ENCODE results near the gene KRT76.

KRT76 gene

DNA sequence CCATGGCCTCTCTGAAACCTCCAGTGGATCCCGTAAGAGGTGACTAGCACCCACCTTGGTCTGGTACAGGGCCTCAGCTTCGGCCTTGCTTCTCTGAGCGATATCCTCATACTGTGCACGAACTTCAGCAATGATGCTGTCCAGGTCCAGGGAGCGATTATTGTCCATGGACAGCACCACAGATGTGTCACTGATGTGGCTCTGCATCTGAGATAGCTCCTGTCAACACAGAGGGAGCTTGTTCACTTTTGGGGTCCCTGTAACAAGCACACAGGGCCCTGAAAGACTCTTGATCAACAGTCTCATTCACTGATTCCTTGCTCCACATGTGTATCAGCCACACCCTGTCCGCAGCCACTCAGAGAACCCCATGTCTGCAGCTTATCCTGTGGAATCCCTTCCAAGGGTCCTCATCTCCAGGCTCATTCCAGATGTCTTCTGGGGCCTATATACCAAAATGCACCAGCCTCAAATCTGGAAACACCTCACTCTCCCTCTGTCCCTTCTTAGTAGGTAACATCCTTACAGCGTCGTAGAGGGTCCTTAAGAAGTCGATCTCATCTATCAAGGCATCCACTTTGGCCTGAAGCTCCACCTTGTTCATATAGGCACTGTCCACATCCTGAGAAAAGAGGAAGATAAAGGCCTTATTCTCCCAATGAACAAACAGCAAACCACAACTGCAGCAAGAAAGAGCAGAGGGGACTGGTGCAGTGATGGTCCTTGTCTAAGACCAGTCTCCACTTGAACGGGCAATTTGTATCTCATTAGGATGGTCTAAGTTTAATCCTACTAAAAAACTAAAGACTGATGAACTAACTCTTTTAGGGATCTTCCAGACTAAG lies 15.3 kb upstream of the KRT76 start:
- Histone ChIP-seq H3K4me3 (ENCODE audit: low read depth in 1 of 2, low read length in 2 of 2) (no peak overlapping the region), H3K9ac (ENCODE audit: low read depth, low read length) (no peak overlapping the region), H3K27me3 (ENCODE audit: insufficient read depth, low read length, poor library complexity) (no peaks in the 10 kb centered on the region), H3K4me1 (ENCODE audit: insufficient read depth, low read length) (no peaks in the 10 kb centered on the region), H3K27ac (ENCODE audit: low read length) (no peak overlapping the region), H3K9me3 (ENCODE audit: insufficient read depth, low read length, severe bottlenecking) (no peaks in the 10 kb centered on the region), H4K20me1 (ENCODE audit: insufficient read depth, low read length) (0 out of 2 replicates have a peak, but pooled peaks cover 2% of the 10 kb centered on the region), H3K79me2 (ENCODE audit: insufficient read depth, low read length) (no peaks in the 10 kb centered on the region), H3K36me3 (ENCODE audit: insufficient read depth, low read length) (no peaks in the 10 kb centered on the region), H2AFZ (ENCODE audit: low read depth, low read length) (no peak overlapping the region), H3K4me2 (ENCODE audit: insufficient read depth, low read length) (no peak overlapping the region)
- DNase-seq = no peak
- no peak for TF ChIP-seq EZH2 (IDR thresholded peaks at IDR 0.05; ENCODE audit: borderline replicate concordance, low read depth, low read length, severe bottlenecking)
- ATAC-seq (ENCODE audit: insufficient read depth, low read depth) = no peak

DNA sequence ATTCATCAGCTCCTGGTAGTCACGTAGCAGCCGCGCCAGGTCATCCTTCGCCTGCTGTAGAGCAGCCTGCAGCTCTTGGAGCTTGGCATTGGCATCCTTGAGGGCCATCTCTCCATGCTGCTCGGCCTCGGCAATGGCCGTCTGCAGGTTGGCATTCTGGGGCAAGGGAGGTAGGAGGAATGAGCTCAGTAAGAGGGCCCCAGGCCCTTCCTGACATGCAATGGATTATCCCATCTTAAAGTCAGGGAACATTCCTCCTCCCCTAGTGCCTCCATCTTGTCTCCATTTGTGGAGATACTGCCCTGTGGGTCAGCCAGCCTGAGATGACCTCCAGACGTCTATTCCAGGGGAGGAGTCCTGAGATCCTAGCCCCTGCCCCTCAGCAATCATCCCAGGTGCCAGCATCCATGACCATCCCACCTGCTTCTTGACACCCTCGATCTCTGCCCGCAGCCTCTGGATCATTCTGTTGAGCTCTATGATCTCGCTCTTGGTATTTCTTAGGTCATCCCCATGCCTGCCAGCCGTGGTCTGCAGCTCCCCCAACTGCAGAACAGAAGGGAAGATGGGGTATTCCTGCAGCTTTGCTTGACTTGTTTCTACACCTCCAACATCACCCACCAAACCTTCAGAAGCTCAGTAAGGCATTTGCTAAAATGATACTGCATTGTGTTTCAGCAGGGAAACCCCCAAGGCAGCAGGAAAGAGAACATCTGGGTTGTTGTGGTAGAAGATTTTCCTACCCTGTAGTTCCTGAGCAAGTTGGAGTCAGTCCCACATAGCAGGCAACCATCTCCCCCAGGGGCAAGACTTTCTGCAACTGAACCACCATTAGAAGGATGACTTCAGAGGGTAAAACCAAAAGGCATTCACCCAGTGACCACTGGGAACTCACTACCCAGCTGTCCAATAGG lies 14.4 kb upstream of the KRT76 start:
- ATAC-seq (ENCODE audit: insufficient read depth, low read depth) (no peak), DNase-seq (no peak)
- no peak overlapping the region for H3K27ac ChIP-seq (ENCODE audit: low read length)
- H2AFZ ChIP-seq (ENCODE audit: low read depth, low read length) = no peak overlapping the region
- no peaks in the 10 kb centered on the region for H3K4me1 ChIP-seq (ENCODE audit: insufficient read depth, low read length)
- no peak for TF ChIP-seq EZH2 (IDR thresholded peaks at IDR 0.05; ENCODE audit: borderline replicate concordance, low read depth, low read length, severe bottlenecking)
- TF ChIP-seq, protein P1, sequence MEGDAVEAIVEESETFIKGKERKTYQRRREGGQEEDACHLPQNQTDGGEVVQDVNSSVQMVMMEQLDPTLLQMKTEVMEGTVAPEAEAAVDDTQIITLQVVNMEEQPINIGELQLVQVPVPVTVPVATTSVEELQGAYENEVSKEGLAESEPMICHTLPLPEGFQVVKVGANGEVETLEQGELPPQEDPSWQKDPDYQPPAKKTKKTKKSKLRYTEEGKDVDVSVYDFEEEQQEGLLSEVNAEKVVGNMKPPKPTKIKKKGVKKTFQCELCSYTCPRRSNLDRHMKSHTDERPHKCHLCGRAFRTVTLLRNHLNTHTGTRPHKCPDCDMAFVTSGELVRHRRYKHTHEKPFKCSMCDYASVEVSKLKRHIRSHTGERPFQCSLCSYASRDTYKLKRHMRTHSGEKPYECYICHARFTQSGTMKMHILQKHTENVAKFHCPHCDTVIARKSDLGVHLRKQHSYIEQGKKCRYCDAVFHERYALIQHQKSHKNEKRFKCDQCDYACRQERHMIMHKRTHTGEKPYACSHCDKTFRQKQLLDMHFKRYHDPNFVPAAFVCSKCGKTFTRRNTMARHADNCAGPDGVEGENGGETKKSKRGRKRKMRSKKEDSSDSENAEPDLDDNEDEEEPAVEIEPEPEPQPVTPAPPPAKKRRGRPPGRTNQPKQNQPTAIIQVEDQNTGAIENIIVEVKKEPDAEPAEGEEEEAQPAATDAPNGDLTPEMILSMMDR (IDR thresholded peaks at IDR 0.05; ENCODE audit: borderline replicate concordance, extremely low read depth, low read length, poor library complexity, severe bottlenecking) = no peak
- no peak overlapping the region for H3K4me2 ChIP-seq (ENCODE audit: insufficient read depth, low read length)
- H3K9ac ChIP-seq (ENCODE audit: low read depth, low read length) = no peak overlapping the region
- H4K20me1 ChIP-seq (ENCODE audit: insufficient read depth, low read length) = 0 out of 2 replicates have a peak, but pooled peaks cover 2% of the 10 kb centered on the region
- no peaks in the 10 kb centered on the region for H3K36me3 ChIP-seq (ENCODE audit: insufficient read depth, low read length)
- H3K4me3 ChIP-seq (ENCODE audit: low read depth in 1 of 2, low read length in 2 of 2) = no peak overlapping the region
- H3K9me3 ChIP-seq (ENCODE audit: insufficient read depth, low read length, severe bottlenecking) = no peaks in the 10 kb centered on the region
- H3K27me3 ChIP-seq (ENCODE audit: insufficient read depth, low read length, poor library complexity) = no peaks in the 10 kb centered on the region
- H3K79me2 ChIP-seq (ENCODE audit: insufficient read depth, low read length) = no peaks in the 10 kb centered on the region

DNA sequence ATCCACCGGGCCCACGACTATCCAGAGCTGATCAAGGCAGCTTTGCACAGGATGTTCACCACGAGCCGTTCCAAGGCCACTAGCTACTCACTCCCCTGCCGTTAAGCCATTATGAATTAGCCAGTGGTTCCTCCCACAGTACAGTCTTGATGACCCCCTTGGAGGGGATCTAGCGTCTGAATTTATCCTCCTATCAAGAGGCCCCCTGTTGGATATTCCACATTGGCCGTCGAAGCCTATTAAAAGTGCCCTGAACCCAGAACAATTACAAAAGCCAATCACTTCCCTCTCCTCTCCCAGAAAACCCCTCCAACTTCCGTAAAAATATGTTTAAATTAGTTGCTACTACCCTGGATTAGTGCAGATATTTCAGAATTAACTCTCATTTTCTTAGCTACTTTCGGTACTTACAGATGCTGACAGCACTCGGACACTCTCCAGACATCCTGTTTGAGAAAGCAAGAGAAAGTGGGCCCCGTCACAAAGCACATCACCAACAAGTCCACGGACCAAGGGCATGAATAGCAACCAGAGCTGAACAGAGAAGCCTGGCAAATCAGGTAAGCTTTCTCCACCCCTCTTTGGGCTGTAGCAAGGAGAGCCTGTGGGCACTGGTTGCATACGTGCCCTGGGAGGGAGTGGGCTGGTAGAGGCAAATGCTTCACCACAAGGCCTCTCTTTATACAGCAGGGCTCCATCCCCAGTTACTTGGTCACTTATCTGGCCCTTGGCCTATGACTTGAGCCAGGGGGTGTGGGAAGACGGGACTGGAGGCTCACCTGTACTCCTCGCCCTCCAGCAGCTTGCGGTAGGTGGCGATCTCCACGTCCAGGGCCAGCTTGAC lies 13.5 kb upstream of the KRT76 start:
- Histone ChIP-seq H4K20me1 (ENCODE audit: insufficient read depth, low read length) (no peaks in the 10 kb centered on the region), H3K4me3 (ENCODE audit: low read depth in 1 of 2, low read length in 2 of 2) (no peak overlapping the region), H3K9ac (ENCODE audit: low read depth, low read length) (no peak overlapping the region), H3K27ac (ENCODE audit: low read length) (no peak overlapping the region), H2AFZ (ENCODE audit: low read depth, low read length) (no peak overlapping the region), H3K36me3 (ENCODE audit: insufficient read depth, low read length) (no peaks in the 10 kb centered on the region), H3K4me1 (ENCODE audit: insufficient read depth, low read length) (no peaks in the 10 kb centered on the region), H3K9me3 (ENCODE audit: insufficient read depth, low read length, severe bottlenecking) (no peaks in the 10 kb centered on the region), H3K79me2 (ENCODE audit: insufficient read depth, low read length) (no peaks in the 10 kb centered on the region), H3K27me3 (ENCODE audit: insufficient read depth, low read length, poor library complexity) (no peaks in the 10 kb centered on the region), H3K4me2 (ENCODE audit: insufficient read depth, low read length) (no peak overlapping the region)
- no peak for ATAC-seq (ENCODE audit: insufficient read depth, low read depth)
- TF ChIP-seq, protein P1 (IDR thresholded peaks at IDR 0.05; ENCODE audit: borderline replicate concordance, extremely low read depth, low read length, poor library complexity, severe bottlenecking) = no peak
- no peak for DNase-seq

All from DND-41 (cell line).